Gastrocnemius medialis (tissue), 4 donors: ENCODE data around the gene DOC2A.

Source experiments
- CTCF ChIP-seq, 5 experiments: fragments of 450-650 bp in 3 of 5; fragments of 200-600 bp in 2 of 5; sonication (generic) in 2 of 5; IDR thresholded peaks in 4 of 5; conservative IDR thresholded peaks in 1 of 5; 1 replicate in 4 of 5; 2 replicates in 1 of 5; pipeline ENCODE4 v1.5.1; 2016 to 2019; ENCODE audit warnings: antibody characterized with exemption in 5 of 5, mild to moderate bottlenecking in 3 of 5, moderate library complexity in 3 of 5
- POLR2A ChIP-seq, 2 donors: fragments of 450-650 bp; IDR thresholded peaks; one replicate each; pipeline ENCODE4 v1.6.1; 2017; ENCODE audit warnings: antibody characterized with exemption in 2 of 2, mild to moderate bottlenecking in 2 of 2, moderate library complexity in 2 of 2

GRCh38 chr16:29978564-29979270, 32.1 kb downstream of the DOC2A start:
- TF ChIP-seq POLR2A (IDR thresholded peaks at IDR 0.05) (no peak), CTCF (IDR thresholded peaks at IDR 0.05 in 4 of 5, conservative IDR thresholded peaks at IDR 0.05 in 1 of 5) (no peak)
